ENCODE data around the gene LYST. TPM values are rescaled to one million over a fixed set of nuclear protein-coding genes. Genes with fewer than 3 reads are reported as not detected.

LYST gene
- total and polyA plus RNA-seq, 10 of the 15 experiments (the other 5 are each of a cell fraction or from before 2014, with no cell fraction given), result 3.3 to 28.1 (median 5.6) TPM

GRCh38 chr1:235735621-235736020 is 131.1 kb downstream of the LYST start:
- ChIA-PET SMC1A (ENCODE audit: uncharacterized antibody, unreplicated experiment) (interaction anchor here (0.8 to 1.4 kb wide), 2 partner anchors 9 to 16 kb away, joined by 3 read pairs; no protein-coding TSS in a partner anchor), CTCF (interaction anchor here (1.0 kb wide), 1 partner anchor 108 kb away, joined by 4 read pairs; no protein-coding TSS in a partner anchor), RAD21 (ENCODE audit: unreplicated experiment) (no interaction called here), POLR2A (no interaction called here)
- no TSS peak for BruUV-seq (replicated peaks)
- no peaks in the 10 kb centered on the region for H3K36me3 ChIP-seq (ENCODE audit: control insufficient read depth in 2 of 2, insufficient read depth in 2 of 2, low read length in 1 of 2)
- no peaks in the 10 kb centered on the region for H3K27me3 ChIP-seq (replicated peaks in 1 of 2; ENCODE audit: control insufficient read depth in 2 of 2, insufficient read depth in 2 of 2, low read length in 1 of 2)
- ATAC-seq, result no peak
- H3K27ac ChIP-seq (ENCODE audit: control insufficient read depth, insufficient read depth), result no peak overlapping the region
- H3K9ac ChIP-seq (ENCODE audit: control insufficient read depth, insufficient read depth, low read length), result no peak overlapping the region
- H2AFZ ChIP-seq (ENCODE audit: control insufficient read depth, low read depth, low read length), result no peak overlapping the region
- H3K9me3 ChIP-seq (replicated peaks; ENCODE audit: control insufficient read depth, insufficient read depth, low read length), result no peaks in the 10 kb centered on the region
- 52% methylated on average over 2 of the region's 2 CpGs for WGBS (ENCODE audit: insufficient coverage, insufficient replicate concordance, low lambda C conversion rate, missing lambda C conversion rate)
- in situ Hi-C loops (cut with MboI), result no loop called here
- intact Hi-C loops (cut with micrococcal nuclease; ENCODE audit: unreplicated experiment), result no loop called here
- no peaks in the 10 kb centered on the region for H3K79me2 ChIP-seq (ENCODE audit: control insufficient read depth, insufficient read depth, low read length)
- no peaks in the 10 kb centered on the region for H3K4me1 ChIP-seq (ENCODE audit: control insufficient read depth, insufficient read depth, low read length)
- no peaks in the 10 kb centered on the region for H4K20me1 ChIP-seq (ENCODE audit: control insufficient read depth, insufficient read depth)
- FAIRE-seq, result no peak
- no peak for DNase-seq (ENCODE audit: low read depth, low spot score)
- TF ChIP-seq ATF2 (IDR thresholded peaks at IDR 0.05; ENCODE audit: low read length) (no peak), SP1 (IDR thresholded peaks at IDR 0.05; ENCODE audit: low read depth, low read length) (no peak), WRNIP1 (IDR thresholded peaks at IDR 0.05; ENCODE audit: borderline replicate concordance, low read depth, low read length) (no peak), PRDM15 (CRISPR knock-in tag; IDR thresholded peaks at IDR 0.05) (no peak), PBX3 (IDR thresholded peaks at IDR 0.05; ENCODE audit: insufficient replicate concordance, low read depth, low read length) (no peak), ZNF217 (IDR thresholded peaks at IDR 0.05) (no peak), ESRRA (IDR thresholded peaks at IDR 0.05; ENCODE audit: low read length) (no peak), RAD21 (IDR thresholded peaks at IDR 0.05; ENCODE audit: insufficient read depth, low read depth, low read length) (no peak), BRCA1 (IDR thresholded peaks at IDR 0.05; ENCODE audit: low read depth, low read length) (no peak)
- H3K4me2 ChIP-seq (ENCODE audit: control insufficient read depth, insufficient read depth), result no peak overlapping the region
- H3K4me3 ChIP-seq, result no peak overlapping the region
